Hematopoietic multipotent progenitor cell treated with erythropoietin and hydrocortisone succinate and interleukin-3 and kit ligand, for 4 days (in vitro differentiated cells): ENCODE results near the gene GBP5.
"Not testable (repeated sequence)": the region's sequence is repeated elsewhere in the genome, so short reads cannot be mapped to it uniquely, and the experiment has no call there.

Experiments used
- DNase-seq: peaks from one replicate; pipeline ENCODE4 v3.0.0-alpha.2; 2015

The GBP5 gene

DNA sequence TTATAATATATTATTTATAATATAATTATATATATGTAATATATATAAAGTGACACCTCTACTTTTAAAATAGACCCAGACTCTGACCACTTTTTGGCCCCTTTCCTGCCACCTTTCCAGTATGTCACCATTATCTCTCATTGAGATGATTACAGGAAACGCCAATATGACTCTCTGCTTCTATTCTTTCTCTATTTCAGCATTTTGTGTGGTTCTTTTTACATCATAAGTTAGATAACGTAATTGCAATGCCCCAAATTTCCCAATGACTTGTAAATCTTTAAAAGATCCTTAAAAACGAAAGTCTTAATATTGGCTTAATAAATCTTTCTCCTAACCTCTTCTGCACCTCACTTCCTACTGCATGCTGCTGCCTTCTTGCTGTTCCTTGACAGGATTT, 8.1 kb upstream of the GBP5 start:
- no peak for DNase-seq

DNA sequence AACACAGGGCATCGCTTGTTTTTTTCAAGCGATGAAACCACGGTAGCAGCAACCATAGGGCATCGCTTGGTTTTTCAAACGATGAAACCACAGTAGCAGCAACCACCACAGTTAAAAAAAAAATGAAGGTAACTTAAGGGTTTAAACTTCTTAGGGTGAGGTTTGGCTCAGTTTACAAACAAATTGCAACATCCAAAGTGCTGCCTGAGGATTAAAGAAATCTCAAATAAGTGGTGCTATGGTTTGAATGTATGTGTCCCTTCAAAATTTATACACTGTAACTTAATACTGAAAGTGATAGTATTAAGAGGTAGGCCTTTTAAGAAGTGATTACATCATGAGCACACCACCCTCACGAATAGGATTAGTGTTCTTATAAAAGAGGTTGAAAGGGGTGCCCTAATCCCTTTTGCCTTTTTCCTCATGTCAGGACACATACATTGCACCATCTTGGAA, 6.4 kb upstream of the GBP5 start:
- no peak for DNase-seq

DNA sequence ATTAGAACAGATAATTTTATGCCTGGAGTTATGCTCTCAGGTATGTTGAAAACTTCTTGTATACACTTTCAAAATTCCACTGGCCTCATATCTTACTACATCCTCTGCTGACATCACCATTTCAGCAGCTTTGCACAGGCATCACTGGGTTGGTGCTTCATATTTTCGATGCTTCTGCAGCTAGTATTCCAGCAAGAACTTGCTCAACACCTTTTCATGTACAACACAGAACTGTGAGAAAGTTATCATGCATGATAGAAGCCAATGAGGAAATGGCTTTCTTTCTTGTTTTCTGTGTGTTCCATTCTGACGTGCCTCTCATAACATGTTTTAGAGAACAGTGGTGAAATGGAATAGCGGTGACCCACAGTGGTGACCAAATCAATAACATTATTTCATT, 5.1 kb upstream of the GBP5 start:
- DNase-seq: no peak

DNA sequence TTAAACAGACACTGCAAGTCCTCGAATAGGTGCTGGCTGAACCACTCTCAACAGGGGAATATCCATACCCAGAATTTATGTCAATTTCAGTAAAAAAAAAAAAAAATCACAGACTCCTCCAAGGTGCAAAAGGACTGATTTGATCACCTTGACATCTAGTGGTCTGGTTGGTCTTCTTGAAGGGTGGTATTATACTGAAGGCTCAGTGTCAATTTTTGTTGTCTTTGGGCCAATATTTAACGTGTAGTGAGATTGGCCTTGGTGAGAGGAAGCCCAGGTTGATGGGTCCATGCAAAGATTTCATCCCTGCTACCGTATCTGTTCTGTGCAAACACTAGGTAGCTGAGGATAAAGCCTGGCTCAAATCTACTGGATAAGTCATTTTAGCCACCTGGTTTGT, 4.0 kb upstream of the GBP5 start:
- peak; percentile 55 for DNase-seq

DNA sequence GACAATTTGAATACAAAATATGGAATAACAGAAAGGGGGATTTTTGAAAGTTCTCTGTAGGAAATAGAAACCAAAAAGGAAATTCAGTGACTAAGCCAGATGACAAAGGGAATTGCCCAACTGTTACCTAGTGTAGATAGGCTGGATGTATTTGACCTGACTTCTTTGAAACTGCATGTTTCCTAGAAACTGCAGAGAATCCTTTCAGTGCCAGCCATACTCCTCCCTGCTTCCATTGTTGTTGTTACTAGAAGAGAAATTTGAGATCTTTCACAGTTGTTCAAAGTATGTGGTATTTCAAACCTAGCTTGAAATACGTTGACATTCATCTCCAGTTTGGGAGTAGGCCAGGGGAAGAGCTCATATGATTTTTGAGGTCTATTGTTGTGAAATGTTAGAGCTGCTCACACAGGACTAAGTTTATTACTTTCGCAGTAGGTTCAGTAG, 1.8 kb upstream of the GBP5 start:
- DNase-seq: peak; percentile 42

DNA sequence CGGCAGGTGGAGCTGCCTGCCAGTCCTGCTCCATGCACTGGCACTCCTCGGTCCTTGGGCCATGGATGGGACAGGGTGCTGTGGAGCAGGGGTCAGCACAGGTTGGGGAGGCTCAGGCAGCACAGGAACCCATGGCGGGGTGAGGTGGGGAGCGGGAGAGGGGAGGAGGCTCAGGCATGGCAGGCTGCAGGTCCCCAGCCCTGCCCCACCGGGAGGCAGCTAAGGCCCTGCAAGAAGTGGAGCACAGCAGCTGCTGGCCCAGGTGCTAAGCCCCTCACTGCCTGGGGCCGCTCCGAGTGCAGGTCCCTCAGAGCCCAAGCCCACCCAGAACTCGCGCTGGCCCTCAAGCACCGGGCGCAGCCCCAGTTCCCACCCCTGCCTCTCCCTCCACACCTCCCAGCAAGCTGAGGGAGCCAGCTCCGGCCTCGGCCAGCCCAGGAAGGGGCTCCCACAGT, 691 bp upstream of the GBP5 start:
- DNase-seq: no peak

DNA sequence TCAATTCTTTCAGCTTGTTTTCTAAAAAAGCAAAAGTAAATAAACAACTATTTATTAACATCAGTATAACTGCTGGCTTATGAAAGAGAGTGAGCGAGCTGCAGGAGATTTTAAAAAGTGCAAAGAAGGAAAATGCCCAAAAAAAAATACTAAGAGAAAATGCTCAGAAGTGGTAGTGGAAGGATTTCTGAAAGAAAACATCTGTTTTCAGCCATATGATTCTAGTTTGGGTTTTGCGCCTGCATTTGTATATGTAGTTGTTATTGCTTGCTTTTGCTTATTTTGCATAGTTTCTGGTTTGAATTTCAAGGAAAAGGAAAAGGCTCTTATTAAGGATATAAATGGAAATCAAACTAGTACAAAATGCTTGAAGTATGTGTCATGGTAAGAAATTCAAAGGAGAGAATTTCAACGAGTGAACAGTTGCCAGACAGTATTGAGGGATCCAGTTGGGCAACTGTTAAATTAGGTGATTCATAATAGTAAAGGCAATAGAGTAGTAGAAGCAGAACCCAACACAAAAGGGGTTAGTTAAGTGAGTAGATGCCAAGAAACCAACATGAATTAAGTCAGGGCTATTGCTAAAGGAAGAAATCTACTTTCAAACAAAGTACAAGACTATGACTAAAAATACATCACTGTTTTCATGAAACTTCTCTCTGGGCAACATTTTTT, 1.2 kb downstream of the GBP5 start:
- no peak for DNase-seq

DNA sequence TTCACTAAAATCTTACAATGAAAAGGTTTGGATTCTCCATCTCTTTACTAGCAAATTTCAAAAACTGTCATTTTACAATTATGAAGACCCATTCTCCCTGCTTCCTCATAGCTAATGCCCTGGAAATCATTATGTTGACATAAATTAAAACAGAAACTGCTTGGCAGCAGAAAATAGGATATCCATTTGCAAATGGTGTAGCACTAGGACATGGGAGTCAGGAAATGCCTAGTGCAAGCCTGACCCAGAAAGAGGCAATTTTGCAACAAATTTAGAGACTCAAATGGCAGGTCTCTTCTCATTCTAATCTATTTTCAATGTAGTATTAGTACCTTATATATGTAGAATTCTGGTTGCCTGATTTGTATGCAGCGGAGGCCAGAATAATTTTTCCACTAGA, 2.2 kb downstream of the GBP5 start:
- no peak for DNase-seq

DNA sequence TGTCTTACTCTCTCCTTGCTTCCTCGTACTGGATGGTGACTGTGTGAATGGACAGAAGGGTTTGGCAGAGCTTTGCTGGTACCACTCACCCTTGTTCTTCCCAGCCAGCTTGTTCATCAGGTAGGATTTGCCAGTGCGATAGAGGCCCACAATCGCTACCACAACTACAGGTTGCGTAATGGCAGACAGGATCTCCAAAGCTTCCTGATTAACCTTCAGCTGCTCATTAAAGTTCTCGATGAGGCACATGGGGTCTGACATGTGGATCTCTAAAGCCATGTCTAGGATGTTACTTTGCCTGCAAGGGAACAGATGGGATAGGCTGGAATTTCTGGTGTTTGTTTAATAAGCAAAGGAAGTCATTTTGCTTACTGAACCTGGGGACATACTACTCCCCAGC, 3.4 kb downstream of the GBP5 start:
- DNase-seq: peak; percentile 31

DNA sequence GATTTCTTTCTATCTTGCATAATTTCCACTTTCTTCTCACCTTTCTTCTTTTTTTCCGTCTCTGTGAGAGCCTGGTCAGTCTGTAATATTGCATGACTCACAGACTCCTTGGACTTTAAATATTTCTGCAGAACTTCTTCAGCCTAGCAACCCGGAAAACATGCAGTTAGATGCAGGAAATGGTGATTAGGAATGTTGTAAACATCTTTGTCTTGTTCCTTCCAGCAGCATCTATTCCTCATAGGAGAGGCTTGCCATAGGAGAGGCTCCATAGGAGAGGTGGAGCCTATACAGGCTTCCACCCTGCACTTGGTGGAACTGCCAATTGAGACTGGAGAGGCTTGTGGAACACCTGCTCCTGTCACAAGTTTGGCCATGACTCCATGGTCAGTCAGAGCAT, 10.0 kb downstream of the GBP5 start:
- no peak for DNase-seq

DNA sequence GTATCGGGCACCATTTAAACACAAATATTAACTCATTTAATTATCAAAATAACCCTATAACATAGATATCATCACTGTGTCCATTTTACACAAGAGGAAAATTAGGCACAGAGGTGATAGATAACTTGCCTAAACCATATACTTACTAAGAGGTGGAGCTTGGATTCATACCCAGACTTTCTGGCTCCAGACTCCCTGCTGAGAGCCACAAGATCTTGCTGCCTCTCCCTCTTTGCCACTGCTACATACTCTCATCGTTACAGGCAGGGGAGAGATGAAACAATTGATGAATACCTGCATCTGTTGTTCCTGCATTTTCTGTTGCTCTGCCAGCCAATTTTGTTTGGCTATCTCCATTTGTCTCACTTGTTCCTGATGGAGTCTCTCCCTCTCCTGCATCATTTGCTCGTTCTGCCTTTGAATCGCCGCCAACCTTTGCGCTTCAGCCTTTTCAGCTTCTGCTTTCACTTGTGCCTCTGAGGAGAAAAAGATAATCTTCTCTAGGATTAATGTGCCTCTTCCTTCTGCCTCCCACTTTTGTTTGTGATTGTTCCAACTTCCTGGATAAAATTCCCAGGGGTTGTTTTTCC, 10.6 kb downstream of the GBP5 start:
- no peak for DNase-seq

DNA sequence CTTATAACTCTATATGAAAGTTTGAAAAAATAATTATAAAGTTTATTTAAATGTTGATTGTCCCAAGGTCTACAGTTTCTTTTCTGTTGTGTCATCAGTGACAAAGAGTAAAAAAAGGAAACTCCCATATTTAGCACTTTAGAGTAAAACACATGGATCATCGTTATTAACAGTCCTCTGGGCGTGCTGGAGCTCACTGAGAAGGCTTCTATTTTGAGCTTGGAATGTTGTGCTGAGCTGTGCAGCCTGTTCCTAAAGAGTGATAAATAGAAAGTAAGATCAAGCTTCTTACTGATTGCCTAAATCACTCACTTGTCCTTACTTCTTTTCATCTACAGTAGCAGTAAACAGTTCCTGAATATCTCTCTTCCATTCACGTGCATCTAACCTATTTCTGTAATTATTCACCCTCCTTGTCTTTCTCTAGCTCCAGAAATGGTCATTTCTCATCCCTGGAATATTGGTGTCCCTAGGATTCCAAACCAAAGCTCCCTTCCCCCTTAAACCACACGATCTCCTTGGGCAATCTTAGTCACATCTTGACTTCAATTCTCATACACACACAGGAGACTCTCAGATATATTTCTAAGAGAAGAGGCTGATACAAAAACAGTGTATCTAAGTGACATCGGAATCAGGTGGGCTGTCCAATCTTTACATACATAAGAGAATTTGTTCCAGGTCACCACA, 11.9 kb downstream of the GBP5 start:
- DNase-seq: no peak

DNA sequence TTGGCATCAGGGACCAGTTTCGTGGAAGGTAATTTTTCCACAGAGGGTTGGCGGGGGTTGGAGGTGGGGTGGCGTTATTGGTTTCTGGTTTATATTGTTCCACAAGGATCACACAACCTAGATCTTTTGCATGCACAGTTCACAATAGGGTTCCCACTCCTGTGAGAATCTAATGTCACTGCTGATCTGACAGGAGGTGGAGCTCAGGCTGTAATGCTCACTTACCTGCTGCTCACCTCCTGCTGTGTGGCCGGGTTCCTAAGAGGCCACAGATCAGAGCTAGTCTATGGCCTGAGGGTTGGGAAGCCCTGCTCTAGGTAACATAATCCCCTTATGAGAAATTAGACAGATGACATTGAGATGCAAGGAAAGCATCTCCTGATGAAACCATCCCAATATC, 12.6 kb downstream of the GBP5 start:
- no peak for DNase-seq

DNA sequence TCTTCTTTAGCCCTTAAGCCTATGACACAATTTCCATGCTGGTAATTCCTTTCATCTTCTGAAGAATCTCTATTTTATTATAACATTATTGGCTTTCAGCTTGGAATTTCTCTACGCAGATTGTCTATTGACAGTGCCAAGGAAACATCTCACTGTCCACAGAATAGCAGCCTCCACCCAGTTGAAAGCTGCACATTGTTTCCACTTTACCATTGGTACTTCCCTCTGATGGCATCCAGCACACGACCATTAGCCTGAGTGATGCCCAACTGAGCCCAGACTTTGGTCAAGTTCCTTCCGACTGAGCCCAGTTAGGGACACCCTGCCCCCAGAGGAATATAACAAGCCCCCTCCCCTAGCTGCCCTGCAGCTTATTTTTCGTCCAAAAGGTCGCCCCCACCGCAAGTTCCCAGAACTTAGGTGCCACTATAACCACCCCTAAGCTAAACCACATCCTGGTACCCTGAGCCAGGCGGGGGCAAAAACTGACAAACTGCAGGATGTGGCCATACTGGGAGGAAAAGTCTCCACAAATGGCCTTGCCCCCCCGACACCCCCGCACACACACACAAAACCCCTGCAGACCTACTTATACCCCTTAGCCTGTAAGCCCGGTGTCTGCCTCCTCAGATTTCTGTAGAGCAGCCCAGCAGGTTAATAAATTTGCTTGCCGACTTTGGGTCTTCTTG, 13.2 kb downstream of the GBP5 start:
- peak; percentile 52 for DNase-seq

DNA sequence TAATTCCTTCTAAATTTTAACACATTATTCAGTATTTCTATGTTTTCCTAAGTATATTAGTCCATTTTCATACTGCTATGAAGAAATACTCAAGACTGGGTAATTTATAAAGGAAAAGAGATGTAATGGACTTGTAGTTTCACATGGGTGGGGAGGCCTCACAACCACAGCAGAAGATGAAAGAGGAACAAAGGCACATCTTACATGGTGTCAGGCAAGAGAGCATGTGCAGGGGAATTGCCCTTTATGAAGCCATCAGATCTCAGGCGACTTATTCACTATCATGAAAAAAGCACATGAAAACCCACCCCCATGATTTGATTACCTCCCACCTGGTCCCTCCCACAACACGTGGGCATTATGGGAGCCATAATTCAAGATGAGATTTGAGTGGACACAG, 15.6 kb downstream of the GBP5 start:
- peak; percentile 21 for DNase-seq

DNA sequence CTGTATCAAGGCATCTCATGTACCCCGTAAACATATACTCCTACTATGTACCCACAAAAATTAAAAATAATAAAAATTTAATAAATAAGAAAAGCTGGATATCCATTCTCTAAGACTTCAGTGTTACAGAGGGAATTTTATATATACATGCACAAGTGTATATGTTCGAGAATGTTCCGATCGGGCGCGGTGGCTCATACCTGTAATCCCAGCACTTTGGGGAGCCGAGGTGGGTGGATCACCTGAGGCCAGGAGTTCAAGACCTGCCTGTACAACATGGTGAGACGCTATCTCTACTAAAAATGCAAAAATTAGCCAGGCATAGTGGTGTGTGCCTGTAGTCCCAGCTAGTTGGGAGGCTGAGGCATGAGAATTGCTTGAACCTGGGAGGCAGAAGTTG, 17.1 kb downstream of the GBP5 start:
- DNase-seq: not testable (repeated sequence)

DNA sequence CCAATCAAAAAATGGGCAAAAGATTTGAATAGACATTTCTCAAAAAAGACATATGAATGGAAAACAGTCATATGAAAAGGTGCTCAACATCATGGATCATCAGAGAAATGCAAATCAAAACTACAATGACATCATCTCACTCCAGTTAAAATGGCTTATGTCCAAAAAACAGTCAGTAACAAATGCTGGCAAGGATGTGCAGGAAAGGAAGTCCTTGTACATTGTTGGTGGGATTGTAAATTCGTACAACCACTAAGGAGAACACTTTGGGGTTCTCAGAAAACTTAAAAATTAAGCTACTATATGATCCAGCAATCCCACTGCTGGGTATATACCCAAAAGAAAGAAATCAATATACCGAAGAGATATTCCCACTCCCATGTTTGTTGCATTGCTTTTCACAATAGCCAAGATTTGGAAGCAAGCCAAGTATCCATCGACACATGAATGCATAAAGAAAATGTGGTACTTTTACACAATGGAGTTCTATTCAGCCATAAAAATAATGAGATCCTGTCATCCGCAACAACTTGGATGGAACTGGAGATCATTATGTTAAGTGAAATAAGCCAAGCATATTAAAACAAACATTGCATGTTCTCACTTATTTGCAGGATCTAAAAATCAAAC, 17.9 kb downstream of the GBP5 start:
- DNase-seq: no peak

DNA sequence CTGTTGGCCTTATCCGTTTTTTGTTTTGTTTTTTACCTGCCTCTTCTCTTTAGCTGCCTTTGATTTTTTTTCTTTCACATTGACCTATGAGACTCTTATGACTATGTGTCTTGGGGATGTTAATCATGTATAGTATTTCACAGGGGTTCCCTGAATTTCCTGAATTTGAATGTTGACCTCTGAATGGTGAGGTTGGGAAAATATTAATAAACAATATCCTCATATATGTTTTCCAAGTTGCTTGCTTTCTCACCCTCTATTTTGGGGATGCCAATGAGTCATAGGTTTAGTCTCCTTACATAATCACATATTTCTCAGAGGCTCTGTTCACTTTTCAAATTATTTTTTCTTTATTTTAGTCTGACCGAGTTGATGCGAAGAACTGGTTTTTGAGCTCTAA, 29.6 kb downstream of the GBP5 start:
- DNase-seq: no peak
